Fibroblast of lung (primary cell): Measurements from ENCODE around the gene DNAJB4.

Experiments used
- CTCF ChIP-seq, 2 donors: IDR thresholded peaks in 1 of 2; conservative IDR thresholded peaks in 1 of 2; 1 replicate in 1 of 2; 2 replicates in 1 of 2; pipeline ENCODE4 v1.5.1; 2011 to 2012; ENCODE audit warnings: low read length in 2 of 2, control low read depth in 1 of 2, inconsistent platforms in 1 of 2, low read depth in 1 of 2, mild to moderate bottlenecking in 1 of 2
- EZH2 ChIP-seq: IDR thresholded peaks from 2 replicates; pipeline ENCODE4 v1.5.1; 2012; ENCODE audit warnings: low read length, control low read depth, mild to moderate bottlenecking; ENCODE audit errors: missing control alignments

GRCh38 chr1:77975907-77976306, 28.8 kb upstream of the DNAJB4 start:
- TF ChIP-seq CTCF (conservative IDR thresholded peaks at IDR 0.05 in 1 of 2, IDR thresholded peaks at IDR 0.05 in 1 of 2; ENCODE audit: low read depth in 1 of 2, low read length in 2 of 2) = no peak
- TF ChIP-seq EZH2 = no peak
